SH-SY5Y (cell line): ENCODE data around the gene ZBTB7C.

Source experiments
- GATA2 ChIP-seq: IDR thresholded peaks from 2 replicates; pipeline ENCODE4 v1.6.1; 2011; ENCODE audit warnings: mild to moderate bottlenecking, low read depth, low read length
- GATA3 ChIP-seq: IDR thresholded peaks from 2 replicates; pipeline ENCODE4 v1.6.1; 2011; ENCODE audit warnings: low read depth, mild to moderate bottlenecking, low read length, moderate library complexity

ZBTB7C gene

DNA sequence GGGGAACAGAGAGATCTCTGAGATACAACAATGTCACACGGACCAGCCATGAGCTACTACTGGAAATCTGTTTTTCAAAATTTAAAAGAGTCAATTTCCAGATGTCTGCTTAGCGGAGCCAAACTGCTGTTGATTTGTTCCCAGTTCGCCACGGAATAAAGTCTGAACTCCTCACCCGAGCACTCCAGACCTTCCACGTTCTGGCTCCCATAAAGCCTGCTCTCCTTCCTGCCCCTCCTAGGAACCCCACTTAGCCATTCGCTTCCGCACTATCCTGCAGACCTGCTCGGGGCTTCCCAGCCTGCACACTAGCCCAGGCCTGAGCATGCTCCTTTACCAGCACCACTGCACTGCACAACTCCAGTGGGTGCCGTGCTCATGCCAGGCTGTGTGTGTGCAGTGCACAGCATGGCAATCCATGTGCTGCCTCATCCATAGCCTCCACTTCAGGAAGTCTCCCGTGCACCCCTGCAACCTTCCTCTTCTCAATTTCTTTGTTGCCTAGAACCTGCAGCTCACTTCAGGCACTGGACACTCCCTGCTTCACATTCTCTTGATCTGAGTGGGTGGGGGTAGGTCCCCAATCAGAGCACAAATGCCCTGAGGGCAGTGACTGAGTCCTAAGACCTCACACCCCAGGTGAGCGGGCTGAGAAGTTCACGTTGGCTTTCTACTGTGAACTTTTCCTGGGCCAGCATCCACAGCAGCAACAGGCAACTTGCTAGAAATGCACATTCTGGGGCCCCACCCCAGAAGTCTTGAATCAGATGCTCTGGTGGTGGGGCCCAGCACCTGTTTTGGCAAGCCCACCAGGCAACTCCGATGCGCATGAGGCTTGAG, 53.7 kb downstream of the ZBTB7C start:
- TF ChIP-seq GATA3 (no peak), GATA2 (no peak)

DNA sequence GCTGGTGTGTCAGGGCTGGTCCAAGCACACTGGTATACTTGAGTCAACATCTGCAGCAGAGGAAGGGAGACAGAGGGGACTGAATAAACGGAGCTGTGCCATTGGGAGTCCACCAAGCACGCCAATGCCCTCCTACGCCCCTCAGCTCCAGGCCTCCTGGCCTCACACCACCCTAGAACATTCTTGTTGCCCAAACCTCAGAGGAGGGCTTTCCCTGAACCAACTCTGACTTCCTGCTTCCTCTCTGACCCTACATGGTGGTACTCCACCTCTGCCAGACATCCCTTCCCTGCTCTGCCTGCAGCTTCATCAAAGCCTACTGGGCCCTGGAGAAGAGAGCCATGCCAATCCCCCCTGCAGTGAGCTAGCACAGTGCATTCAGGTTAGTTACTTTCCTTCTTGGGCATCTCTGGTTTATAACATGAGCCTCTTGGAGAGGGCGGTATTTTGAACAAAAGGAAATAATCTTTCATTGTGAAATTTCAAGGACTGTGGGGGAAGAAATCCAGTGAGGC, 54.4 kb downstream of the ZBTB7C start:
- TF ChIP-seq GATA3 = no peak
- TF ChIP-seq GATA2 = no peak

GRCh38 chr18:48352051-48352755, 57.0 kb downstream of the ZBTB7C start:
- no peak for TF ChIP-seq GATA2
- TF ChIP-seq GATA3 = no peak

GRCh38 chr18:48351216-48352050, 57.8 kb downstream of the ZBTB7C start:
- TF ChIP-seq GATA2 (no peak), GATA3 (no peak)

DNA sequence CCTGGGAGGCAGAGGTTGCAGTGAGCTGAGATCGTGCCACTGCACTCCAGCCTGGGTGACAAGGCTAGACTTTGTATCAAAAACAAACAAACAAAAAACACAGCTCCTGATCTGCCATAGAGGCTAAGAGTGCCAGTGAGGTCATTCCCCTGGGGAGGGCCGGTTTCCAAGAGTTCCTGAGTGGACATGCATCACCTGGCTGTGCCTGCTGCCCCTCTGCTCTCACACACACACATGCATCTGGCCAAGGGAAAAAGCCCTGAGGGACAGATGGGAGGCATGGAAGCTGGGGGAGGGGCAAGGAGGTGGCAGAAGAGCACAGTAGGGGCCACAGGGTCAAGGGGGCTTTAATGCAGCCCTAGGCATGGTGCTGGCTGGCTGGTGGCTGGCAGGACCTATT, 60.4 kb downstream of the ZBTB7C start:
- TF ChIP-seq GATA2 = no peak
- no peak for TF ChIP-seq GATA3

DNA sequence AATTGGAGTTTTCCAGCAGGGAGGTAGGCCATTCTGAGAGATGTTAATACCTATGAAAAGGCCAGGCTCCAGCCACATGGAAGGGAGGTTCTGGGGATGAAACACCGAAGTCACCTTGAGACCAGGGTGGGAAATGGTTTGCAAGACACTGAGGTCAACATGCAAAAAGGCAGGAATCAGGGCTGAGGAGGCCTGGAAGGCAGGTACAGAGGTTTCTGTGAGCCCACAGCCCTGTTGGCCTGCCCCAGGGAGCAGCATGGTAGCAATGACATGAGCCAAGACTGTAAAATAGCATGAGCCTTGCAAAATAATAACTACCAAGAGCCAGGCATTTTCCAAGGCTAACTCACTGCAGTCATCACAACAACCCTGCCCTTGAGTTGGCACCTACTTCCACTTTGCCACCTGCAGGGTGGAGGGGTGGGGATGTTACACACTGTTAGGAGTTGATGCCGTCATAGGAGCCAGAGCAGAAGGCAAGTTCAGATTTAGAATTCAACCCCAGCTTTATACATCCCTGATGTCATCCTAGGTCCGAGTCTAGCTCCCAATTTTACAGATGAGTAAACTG, 61.3 kb downstream of the ZBTB7C start:
- TF ChIP-seq GATA3 (no peak), GATA2 (no peak)

- no peak for TF ChIP-seq GATA3
- no peak for TF ChIP-seq GATA2
These were observed 63.6 kb downstream of the ZBTB7C start for GRCh38 chr18:48345596-48345995.

- TF ChIP-seq GATA2 (no peak), GATA3 (no peak)
These were observed 66.6 kb downstream of the ZBTB7C start for GRCh38 chr18:48342581-48342980.

DNA sequence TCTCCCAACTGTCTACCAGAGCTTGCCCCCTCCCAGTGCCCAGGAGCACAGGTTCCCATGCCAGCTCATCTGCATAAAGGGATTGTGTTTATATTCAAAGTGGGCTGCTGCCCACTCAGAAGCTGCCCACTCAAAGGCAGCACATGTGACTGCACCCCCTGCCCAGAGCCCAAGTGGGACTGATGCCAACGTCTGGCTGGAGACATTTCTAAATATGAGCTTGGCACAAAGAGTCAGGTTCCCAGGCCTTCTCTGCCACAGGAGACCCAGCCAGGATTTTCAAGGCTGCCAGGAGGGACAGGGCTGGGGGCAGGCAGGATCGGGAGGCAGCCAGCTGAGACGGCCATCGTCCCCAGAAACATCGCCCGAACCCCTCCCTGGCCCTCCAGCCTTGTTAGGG, 67.1 kb downstream of the ZBTB7C start:
- TF ChIP-seq GATA2 (no peak), GATA3 (no peak)

- TF ChIP-seq GATA2 (no peak), GATA3 (no peak)
These were observed 68.6 kb downstream of the ZBTB7C start for GRCh38 chr18:48340560-48340959.

GRCh38 chr18:48339692-48340091, 69.5 kb downstream of the ZBTB7C start:
- TF ChIP-seq GATA3 (no peak), GATA2 (no peak)

GRCh38 chr18:48338915-48339314, 70.3 kb downstream of the ZBTB7C start:
- TF ChIP-seq GATA2 (no peak), GATA3 (no peak)

- TF ChIP-seq GATA2 (no peak), GATA3 (no peak)
These were observed 72.1 kb downstream of the ZBTB7C start for GRCh38 chr18:48337053-48337452.

DNA sequence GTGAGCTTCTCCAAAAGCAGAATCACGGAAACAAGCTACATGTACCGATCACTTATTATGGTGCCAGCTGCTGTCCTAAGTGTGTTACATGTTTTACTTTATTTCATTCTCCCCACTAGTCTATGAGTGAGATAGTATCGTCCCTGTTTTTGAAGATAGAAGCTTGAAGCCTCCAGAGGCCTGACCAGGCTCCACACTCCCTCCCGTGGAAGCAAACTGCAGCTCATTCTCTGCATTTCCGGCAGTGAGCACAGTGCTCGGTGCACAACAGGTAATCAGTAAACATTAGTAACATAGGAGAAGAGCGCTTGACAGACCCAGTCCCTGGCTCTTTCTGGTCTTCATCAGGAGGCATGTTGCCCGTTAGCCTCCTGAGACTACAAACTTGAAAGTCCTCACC, 72.9 kb downstream of the ZBTB7C start:
- no peak for TF ChIP-seq GATA3
- TF ChIP-seq GATA2 = no peak

GRCh38 chr18:48335829-48336228, 73.4 kb downstream of the ZBTB7C start:
- TF ChIP-seq GATA2 (no peak), GATA3 (no peak)
